Amniotic epithelial cell (primary cell): ENCODE data around the gene IGDCC3.

Source experiments
- DNase-seq: peaks from one replicate; pipeline ENCODE4 v3.0.0-alpha.2; 2010; ENCODE audit warnings: low read depth

The IGDCC3 gene

GRCh38 chr15:65292938-65293518 is 84.8 kb downstream of the IGDCC3 start:
- peak; percentile 68 for DNase-seq

- DNase-seq, result no peak
Measured at GRCh38 chr15:65290228-65290627, 87.6 kb downstream of the IGDCC3 start.

GRCh38 chr15:65289261-65289854 is 88.4 kb downstream of the IGDCC3 start:
- DNase-seq, result peak; percentile 20

- no peak for DNase-seq
Measured at GRCh38 chr15:65287520-65287855, 90.3 kb downstream of the IGDCC3 start.

GRCh38 chr15:65286704-65287519 is 90.9 kb downstream of the IGDCC3 start, which contains the start of gene PARP16:
Gene PARP16, minus strand, starts transcription at chr15:65286883. Its CDS starts 457 bp downstream, at chr15:65286426.
- DNase-seq, result peak; percentile 78

- no peak for DNase-seq
Measured at GRCh38 chr15:65286069-65286703, 91.6 kb downstream of the IGDCC3 start.

GRCh38 chr15:65285291-65286068 is 92.3 kb downstream of the IGDCC3 start:
- DNase-seq, result peak; percentile 30

- DNase-seq, result no peak
Measured at GRCh38 chr15:65278480-65278879, 99.3 kb downstream of the IGDCC3 start.
